K562 (cell line): ENCODE results near the gene ALK. TPM values are rescaled to one million over a fixed set of nuclear protein-coding genes. Genes with fewer than 3 reads are reported as not detected.

Experiments used
- ATAC-seq: fragments of 200-7000 bp; cut with Tn5 transposase; 3 replicates; pipeline ENCODE4 v1.9.1; 2020; ENCODE audit warnings: moderate library complexity
- BruUV-seq: library from RNA; stranded (reverse); fragments of 400-500 nt; replicated peaks from 2 replicates; lab custom pipeline; 2021; lab: Mats Ljungman, UMichigan
- CTCF ChIA-PET: fragments of 300-600 bp; formaldehyde crosslinking; extraction: SDS; loops from one replicate; lab custom pipeline; 2021; ENCODE audit warnings: low intra/inter-chr PET ratio; lab: Yijun Ruan, JAX
- POLR2A ChIA-PET: fragments of 300-600, 350-650 bp; sonication (Branson Sonifier 250); formaldehyde crosslinking; extraction: SDS; loops from one replicate; lab custom pipeline; 2021; ENCODE audit warnings: antibody characterized with exemption, inconsistent platforms; lab: Yijun Ruan, JAX
- DNase-seq, 4 experiments: peaks; one replicate each; pipeline versions ENCODE4 v3.0.0 to v3.0.0-alpha.2; 2011 to 2018; ENCODE audit warnings: low spot score in 3 of 4, mixed read lengths in 3 of 4; ENCODE audit errors: extremely low read depth in 1 of 4
- FAIRE-seq: peaks from 2 replicates; lab custom pipeline; 2011; peaks lifted over from hg19 to GRCh38; lab: Jason Lieb, UNC
- H2AFZ ChIP-seq: 2 replicates; pipeline ENCODE4 v1.6.0; 2011; ENCODE audit warnings: low read depth, low read length, control low read depth, inconsistent platforms
- H3K27ac ChIP-seq: fragments of 200-600 bp; 3 replicates; pipeline ENCODE4 v1.8.0; 2011; ENCODE audit warnings: low read depth, mild to moderate bottlenecking, control low read depth, inconsistent platforms, low read length, moderate library complexity, mixed read lengths; ENCODE audit errors: extremely low read depth
- H3K27me3 ChIP-seq, 2 experiments: fragments of 300-600 bp in 1 of 2; 2 replicates in 1 of 2; 3 replicates in 1 of 2; pipeline versions ENCODE4 v1.6.0 to v1.8.0; 2011; ENCODE audit warnings: inconsistent platforms in 2 of 2, low read length in 2 of 2, mild to moderate bottlenecking in 1 of 2, mixed read lengths in 1 of 2, moderate library complexity in 1 of 2; ENCODE audit not compliant: control insufficient read depth in 2 of 2, insufficient read depth in 2 of 2
- H3K36me3 ChIP-seq: fragments of 300-600 bp; 3 replicates; pipeline ENCODE4 v1.8.0; 2011; ENCODE audit warnings: mild to moderate bottlenecking, low read length, inconsistent platforms; ENCODE audit not compliant: control insufficient read depth, insufficient read depth
- H3K4me1 ChIP-seq, 2 experiments: fragments of 200-600 bp in 1 of 2; replicated peaks in 1 of 2; 2 replicates in 1 of 2; 3 replicates in 1 of 2; pipeline versions ENCODE4 v1.5.1 to v1.8.0; 2011; ENCODE audit warnings: inconsistent platforms in 2 of 2, low read length in 2 of 2, mild to moderate bottlenecking in 1 of 2, mixed read lengths in 1 of 2, moderate library complexity in 1 of 2; ENCODE audit not compliant: control insufficient read depth in 2 of 2, insufficient read depth in 2 of 2
- H3K4me2 ChIP-seq: 2 replicates; pipeline ENCODE4 v1.6.1; 2011; ENCODE audit warnings: low read length, control low read depth, inconsistent platforms, mixed read lengths; ENCODE audit not compliant: insufficient read depth
- H3K4me3 ChIP-seq: fragments of 200-600 bp; sonication (generic), shearing (Covaris generic); 2 replicates; pipeline ENCODE4 v1.5.1; 2016; ENCODE audit warnings: control low read depth, inconsistent platforms
- H3K79me2 ChIP-seq: fragments of 200-600 bp; 3 replicates; pipeline ENCODE4 v1.8.0; 2011; ENCODE audit warnings: low read length, inconsistent platforms; ENCODE audit not compliant: control insufficient read depth, insufficient read depth
- H3K9ac ChIP-seq, 2 experiments: 2 replicates each; pipeline versions ENCODE4 v1.6.0 to v1.6.1; 2011; ENCODE audit warnings: low read depth in 2 of 2, low read length in 2 of 2, control low read depth in 1 of 2, inconsistent platforms in 1 of 2, mild to moderate bottlenecking in 1 of 2, mixed read lengths in 1 of 2; ENCODE audit not compliant: insufficient read depth in 1 of 2
- H3K9me1 ChIP-seq: one replicate; pipeline ENCODE4 v1.6.0; 2011; ENCODE audit warnings: inconsistent platforms, mild to moderate bottlenecking, low read length, moderate library complexity; ENCODE audit not compliant: control insufficient read depth, insufficient read depth
- H3K9me3 ChIP-seq: replicated peaks from 2 replicates; pipeline ENCODE4 v1.5.1; 2011; ENCODE audit warnings: low read depth, low read length, inconsistent platforms; ENCODE audit not compliant: control insufficient read depth, insufficient read depth
- H4K20me1 ChIP-seq: replicated peaks from 2 replicates; pipeline ENCODE4 v1.6.1; 2011; ENCODE audit warnings: low read length, inconsistent platforms, mixed read lengths; ENCODE audit not compliant: control insufficient read depth, insufficient read depth
- GABPA ChIP-seq: fragments of 200-800 bp; sonication (Bioruptor generic); conservative IDR thresholded peaks from 2 replicates; pipeline ENCODE4 v1.6.1; 2016; ENCODE audit warnings: low read depth, missing genetic modification characterization, missing compliant biosample characterization
- ILF3 ChIP-seq: fragments of 450-650 bp; IDR thresholded peaks from 2 replicates; pipeline ENCODE4 v1.6.1; 2018; ENCODE audit warnings: antibody characterized with exemption, mild to moderate bottlenecking, moderate library complexity, borderline replicate concordance
- RREB1 ChIP-seq: fragments of 250-450 bp; sonication (Bioruptor Pico); IDR thresholded peaks from 2 replicates; pipeline ENCODE4 v1.4.0; 2020
- SIN3A ChIP-seq, 2 experiments: fragments of 150-350 bp in 1 of 2; IDR thresholded peaks; 2 replicates each; pipeline ENCODE4 v1.6.1; 2011 to 2016; ENCODE audit warnings: borderline replicate concordance in 2 of 2, low read depth in 2 of 2, low read length in 2 of 2, mild to moderate bottlenecking in 2 of 2, moderate library complexity in 2 of 2; ENCODE audit not compliant: control insufficient read depth in 1 of 2
- TRIM28 ChIP-seq: fragments of 450-650 bp; IDR thresholded peaks from 2 replicates; pipeline ENCODE4 v1.6.1; 2017
- ZNF280B ChIP-seq: fragments of 250-450 bp; sonication (Bioruptor Pico); IDR thresholded peaks from 2 replicates; pipeline ENCODE4 v1.5.1; 2021; ENCODE audit warnings: mild to moderate bottlenecking
- ZNF395 ChIP-seq: fragments of 200-800 bp; sonication (Bioruptor generic); IDR thresholded peaks from 2 replicates; pipeline ENCODE4 v1.6.1; 2017; ENCODE audit warnings: missing genetic modification characterization, missing compliant biosample characterization
- WGBS: fragments of 100-300 bp; shearing (Covaris generic); methylation state at CpG from one replicate; pipeline ENCODE4 v1.1.6; 2016; ENCODE audit warnings: low coverage, mixed read lengths; ENCODE audit not compliant: insufficient coverage; ENCODE audit errors: missing lambda C conversion rate; 5-methylcytosine and 5-hydroxymethylcytosine counted together
- in situ Hi-C: fragments of 300-500 bp; cut with MboI; formaldehyde crosslinking; loops from 4 replicates; pipeline ENCODE4 v1.15.0; 2018; ENCODE audit warnings: inconsistent platforms, mixed read lengths
- intact Hi-C: fragments of 100-400 bp; cut with micrococcal nuclease; formaldehyde crosslinking; loops from 2 replicates; pipeline ENCODE4 v1.14.2; 2022
- polyA plus RNA-seq, 8 experiments: library from polyadenylated mRNA; depleted of rRNA in 4 of 8; stranded (reverse) in 5 of 8; unstranded in 3 of 8; fragments of >200 nt; fragmentation: Nextera tagmentation in 2 of 8; fragmentation: Illumina TruSeq in 1 of 8; extraction: Ambion mirVana in 2 of 8; extraction: Trizol in 1 of 8; gene quantifications; 2 replicates each; pipeline versions ENCODE4 v1.2.1 to v1.2.3, GENCODE V29; 2011 to 2014; ENCODE audit warnings: inconsistent platforms in 1 of 8, missing spikeins in 1 of 8
- total RNA-seq, 7 experiments: library from RNA; depleted of rRNA in 6 of 7; stranded (reverse); fragments of >200 nt in 6 of 7; fragmentation: Illumina TruSeq in 2 of 7; extraction: Trizol in 2 of 7; gene quantifications; 2 replicates each; pipeline versions ENCODE4 v1.2.1 to v1.2.3, GENCODE V29; 2011 to 2021; ENCODE audit warnings: low replicate concordance in 1 of 7

ALK gene
- total and polyA plus RNA-seq, 9 of the 15 experiments (the other 6 are each of a cell fraction or from before 2014, with no cell fraction given): not detected

- TF ChIP-seq ZNF280B (no peak), ILF3 (no peak)
These were observed 360.8 kb downstream of the ALK start (continued) for GRCh38 chr2:29560566-29560965.

- no TSS peak for BruUV-seq
- Histone ChIP-seq H3K79me2 (no peaks in the 10 kb centered on the region), H2AFZ (no peak overlapping the region), H3K9me1 (no peaks in the 10 kb centered on the region), H3K27me3 (no peaks in the 10 kb centered on the region), H3K9me3 (no peaks in the 10 kb centered on the region), H3K27ac (no peak overlapping the region), H3K4me1 (no peaks in the 10 kb centered on the region), H4K20me1 (no peaks in the 10 kb centered on the region), H3K9ac (no peak overlapping the region), H3K36me3 (no peaks in the 10 kb centered on the region), H3K4me3 (no peak overlapping the region), H3K4me2 (no peak overlapping the region)
- intact Hi-C loops: no loop called here
- no peak for DNase-seq
- ChIA-PET POLR2A (no interaction called here), CTCF (no interaction called here)
- in situ Hi-C loops: no loop called here
- TF ChIP-seq ZNF395 (no peak), TRIM28 (no peak), SIN3A (IDR thresholded peaks at IDR 0.05; ENCODE audit: borderline replicate concordance in 2 of 2, control insufficient read depth in 1 of 2, low read depth in 2 of 2, low read length in 2 of 2) (no peak), GABPA (tag) (no peak), RREB1 (CRISPR knock-in tag) (no peak)
- WGBS: 0% methylated on average over 1 of the region's 1 CpG
- no peak for ATAC-seq
- FAIRE-seq: no peak
These were observed 361.4 kb downstream of the ALK start for GRCh38 chr2:29560030-29560429.
